Loucy (cell line): ENCODE measurements around the gene POLR3A.

ENCODE experiments used
- CTCF ChIP-seq: fragments of 200-600 bp; sonication (generic); conservative IDR thresholded peaks from 2 replicates; pipeline ENCODE4 v1.5.1; 2014; ENCODE audit warnings: mild to moderate bottlenecking, antibody characterized with exemption, low read length
- EZH2phosphoT487 ChIP-seq: fragments of 200-600 bp; IDR thresholded peaks from 2 replicates; pipeline ENCODE4 v1.6.1; 2018; ENCODE audit warnings: antibody characterized with exemption, mild to moderate bottlenecking, moderate library complexity, borderline replicate concordance

DNA sequence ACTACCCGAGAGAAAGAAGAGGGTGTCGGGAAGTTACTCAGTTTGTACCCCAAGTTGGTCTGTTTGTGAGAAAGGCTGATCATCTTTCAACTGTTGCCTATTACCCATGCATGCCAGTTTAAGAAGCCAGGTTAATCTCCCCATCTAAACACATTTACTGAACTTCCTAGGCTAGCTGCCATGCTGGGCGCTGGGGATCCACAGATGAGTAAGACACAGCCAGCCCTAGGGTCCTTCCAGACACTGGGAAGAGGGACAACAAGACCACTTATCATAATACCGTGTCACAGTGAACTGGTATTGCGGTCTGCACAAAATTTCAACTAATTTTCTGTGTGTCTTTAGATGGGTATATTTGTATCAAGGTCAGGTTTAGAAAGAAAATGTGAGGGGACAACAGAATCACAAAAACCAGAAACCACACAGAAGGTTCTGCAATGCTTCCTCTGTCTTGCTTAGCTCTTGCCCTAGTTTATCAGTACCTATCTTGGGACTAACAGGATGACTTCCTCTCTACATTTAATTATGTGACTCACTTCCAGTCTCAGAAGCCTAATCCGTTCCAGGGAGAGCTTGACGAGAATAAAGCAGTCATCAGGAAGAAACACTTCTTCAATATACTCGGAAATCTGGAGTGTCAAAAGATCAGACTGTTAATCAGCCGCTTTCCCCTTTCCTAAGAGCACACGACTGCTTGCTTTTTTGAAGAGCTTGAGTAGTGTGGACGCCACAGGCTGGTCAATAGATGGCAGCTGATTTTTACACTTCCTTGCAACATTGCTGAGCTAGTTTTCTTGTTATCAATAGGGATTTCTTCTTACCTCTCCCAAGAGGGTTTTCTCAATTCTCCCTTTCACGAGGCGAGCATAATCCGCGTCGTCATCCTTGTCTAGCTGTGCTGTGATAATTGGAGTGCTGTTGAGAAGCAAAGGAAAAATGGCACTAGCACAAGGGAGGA, 45.7 kb downstream of the POLR3A start:
- TF ChIP-seq CTCF (no peak), EZH2phosphoT487 (no peak)
